GM23248 (cell line): Measurements from ENCODE around the gene AIRE. TPM values are rescaled to one million over a fixed set of nuclear protein-coding genes. Genes with fewer than 3 reads are reported as not detected.

Experiments
- DNase-seq: peaks from one replicate; pipeline ENCODE4 v3.0.0-alpha.2; 2015
- H2AFZ ChIP-seq: fragments of 200-600 bp; sonication (generic); 2 replicates; pipeline ENCODE4 v1.6.1; 2016; ENCODE audit warnings: antibody characterized with exemption
- H3F3A ChIP-seq: fragments of 200-600 bp; sonication (generic); 2 replicates; pipeline ENCODE4 v1.6.1; 2016; ENCODE audit warnings: mild to moderate bottlenecking, antibody characterized with exemption, mixed run types; ENCODE audit not compliant: insufficient read depth
- H3K27ac ChIP-seq: fragments of 200-600 bp; sonication (generic); 2 replicates; pipeline ENCODE4 v1.5.1; 2016; ENCODE audit warnings: mild to moderate bottlenecking
- H3K27me3 ChIP-seq: fragments of 200-600 bp; sonication (generic); replicated peaks from 2 replicates; pipeline ENCODE4 v1.6.1; 2016; ENCODE audit warnings: mild to moderate bottlenecking; ENCODE audit not compliant: insufficient read depth
- H3K36me3 ChIP-seq: fragments of 200-600 bp; sonication (generic); 2 replicates; pipeline ENCODE4 v1.6.1; 2016; ENCODE audit warnings: low read depth, mild to moderate bottlenecking
- H3K4me1 ChIP-seq: fragments of 200-600 bp; sonication (generic); 2 replicates; pipeline ENCODE4 v1.6.1; 2016; ENCODE audit warnings: mild to moderate bottlenecking; ENCODE audit not compliant: insufficient read depth
- H3K4me2 ChIP-seq: fragments of 200-600 bp; sonication (generic); one replicate; pipeline ENCODE4 v1.6.1; 2016; ENCODE audit warnings: mild to moderate bottlenecking; ENCODE audit not compliant: unreplicated experiment
- H3K4me3 ChIP-seq: fragments of 200-600 bp; sonication (generic); 2 replicates; pipeline ENCODE4 v1.5.1; 2016; ENCODE audit warnings: mild to moderate bottlenecking
- H3K79me2 ChIP-seq: fragments of 200-600 bp; sonication (generic); 2 replicates; pipeline ENCODE4 v1.6.1; 2016; ENCODE audit warnings: mild to moderate bottlenecking; ENCODE audit not compliant: insufficient read depth
- H3K9ac ChIP-seq: fragments of 200-600 bp; sonication (generic); 2 replicates; pipeline ENCODE4 v1.6.1; 2016; ENCODE audit warnings: mild to moderate bottlenecking
- H3K9me2 ChIP-seq: fragments of 200-600 bp; sonication (generic); 2 replicates; pipeline ENCODE4 v1.6.1; 2016; ENCODE audit warnings: mixed run types, mild to moderate bottlenecking, moderate library complexity; ENCODE audit not compliant: insufficient read depth
- H3K9me3 ChIP-seq: fragments of 200-600 bp; sonication (generic); one replicate; pipeline ENCODE4 v1.6.1; 2017; ENCODE audit warnings: low read depth
- H4K20me1 ChIP-seq: fragments of 200-600 bp; sonication (generic); 2 replicates; pipeline ENCODE4 v1.6.0; 2016; ENCODE audit not compliant: insufficient read depth
- EZH2 ChIP-seq: fragments of 200-600 bp; sonication (generic); IDR thresholded peaks from 2 replicates; pipeline ENCODE4 v1.6.1; 2018; ENCODE audit warnings: antibody characterized with exemption, mild to moderate bottlenecking; ENCODE audit not compliant: insufficient read depth, poor library complexity, severe bottlenecking
- EZH2phosphoT487 ChIP-seq: fragments of 200-600 bp; sonication (generic); IDR thresholded peaks from 2 replicates; pipeline ENCODE4 v1.6.1; 2018; ENCODE audit warnings: antibody characterized with exemption, moderate library complexity, mild to moderate bottlenecking, low read depth; ENCODE audit not compliant: insufficient read depth
- WGBS, 2 experiments: methylation state at CpG; one replicate each; pipeline ENCODE4 v1.1.6; 2015 to 2017; ENCODE audit warnings: low lambda C conversion rate in 2 of 2, low coverage in 1 of 2; ENCODE audit errors: missing lambda C conversion rate in 2 of 2; 5-methylcytosine and 5-hydroxymethylcytosine counted together
- in situ Hi-C: fragments of 300-500 bp; cut with MboI; formaldehyde crosslinking; loops from 2 replicates; pipeline ENCODE4 v1.15.0; 2020
- polyA plus RNA-seq: library from polyadenylated mRNA; unstranded; fragments of >200 nt; fragmentation: Nextera tagmentation; extraction: Ambion mirVana; gene quantifications from 2 replicates; pipeline ENCODE4 v1.2.1, GENCODE V29; 2016
- small RNA-seq: library from RNA; depleted of rRNA; stranded (forward); fragments of <200 nt; gene quantifications from one replicate; pipeline ENCODE3, GENCODE V24; 2014; ENCODE audit warnings: low read depth, low replicate concordance
- total RNA-seq: library from RNA; depleted of rRNA; stranded (reverse); fragments of >200 nt; shearing (Covaris generic); gene quantifications from 2 replicates; pipeline ENCODE4 v1.2.3, GENCODE V29; 2014; rRNA removed

The AIRE gene
- total and polyA plus RNA-seq, 2 experiments from 2014 or later = not detected

DNA sequence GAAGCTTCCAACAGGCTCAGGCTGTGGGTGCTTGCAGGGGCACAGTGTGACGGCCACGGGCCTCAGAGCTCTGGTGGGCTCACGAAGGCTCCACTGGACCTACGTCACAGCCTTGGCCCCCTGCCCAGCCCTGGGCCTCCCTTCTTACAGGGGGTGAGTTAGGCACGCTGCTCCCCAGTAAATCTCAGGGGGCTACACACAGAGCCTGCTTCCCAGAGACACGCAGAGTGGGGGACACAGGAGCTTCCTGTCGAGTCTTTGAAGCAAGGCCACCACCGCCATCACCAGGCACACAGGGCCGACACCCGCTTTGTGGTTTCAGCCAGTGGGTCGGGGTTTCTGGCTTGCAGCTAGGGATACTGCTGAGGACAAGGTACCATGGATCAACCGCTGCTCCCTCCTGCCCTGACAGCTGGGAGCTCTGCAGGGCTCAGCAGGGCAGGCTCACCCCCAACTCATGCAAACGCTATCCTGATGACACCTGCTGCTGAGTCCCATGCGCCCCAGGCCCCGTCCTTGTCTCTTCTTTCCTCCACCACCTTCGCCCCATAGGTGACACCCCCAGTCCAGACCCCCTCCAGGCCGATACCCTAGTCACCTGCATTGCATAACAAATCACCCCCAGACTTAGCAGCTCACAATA, 59.0 kb downstream of the AIRE start:
- Histone ChIP-seq H3K4me3 (no peak overlapping the region), H3K9me3 (no peaks in the 10 kb centered on the region), H3K27ac (no peak overlapping the region), H3F3A (peaks cover 4% of the 10 kb centered on the region; the same call in 1 of the 2 replicates), H3K9me2 (no peaks in the 10 kb centered on the region), H3K27me3 (peaks cover 12% of the 10 kb centered on the region), H2AFZ (no peak overlapping the region), H3K4me1 (peaks cover 5% of the 10 kb centered on the region), H3K9ac (no peak overlapping the region), H4K20me1 (no peaks in the 10 kb centered on the region), H3K36me3 (no peaks in the 10 kb centered on the region), H3K4me2 (no peak overlapping the region), H3K79me2 (no peaks in the 10 kb centered on the region)
- DNase-seq = no peak
- TF ChIP-seq EZH2 = no peak
- no peak for TF ChIP-seq EZH2phosphoT487
- 58 to 63% methylated on average over 16 to 17 of the region's 17 CpGs for WGBS, 2 experiments
- in situ Hi-C loops = no loop called here

DNA sequence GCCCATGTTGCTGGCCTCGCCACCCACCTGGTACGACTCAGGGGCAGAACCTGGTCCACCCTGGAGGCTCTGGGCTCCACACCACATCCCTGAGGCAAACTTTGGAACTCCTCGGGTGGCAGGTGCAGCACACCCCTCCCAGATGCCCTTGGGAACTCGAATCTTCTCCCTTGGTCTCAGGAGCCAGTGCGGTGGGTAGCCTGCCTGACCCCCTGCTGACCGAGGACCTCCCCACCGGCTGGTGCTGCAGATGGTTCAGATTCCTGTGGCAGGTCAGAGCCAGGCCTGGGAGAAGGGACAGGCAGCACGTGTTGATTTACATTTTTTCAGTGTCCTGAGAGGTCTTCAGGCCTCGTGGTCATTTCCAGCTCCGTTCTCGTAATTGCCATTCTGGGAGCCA, 59.8 kb downstream of the AIRE start:
- Histone ChIP-seq H3K4me2 (no peak overlapping the region), H3K36me3 (no peaks in the 10 kb centered on the region), H4K20me1 (no peaks in the 10 kb centered on the region), H3F3A (no peaks in the 10 kb centered on the region), H3K4me3 (no peak overlapping the region), H3K27me3 (peaks cover 17% of the 10 kb centered on the region), H2AFZ (no peak overlapping the region), H3K9ac (no peak overlapping the region), H3K9me3 (no peaks in the 10 kb centered on the region), H3K79me2 (no peaks in the 10 kb centered on the region), H3K27ac (no peak overlapping the region), H3K4me1 (no peaks in the 10 kb centered on the region), H3K9me2 (no peaks in the 10 kb centered on the region)
- in situ Hi-C loops = no loop called here
- WGBS, 2 experiments = 39 to 40% methylated on average over 11 of the region's 11 CpGs
- no peak for TF ChIP-seq EZH2
- TF ChIP-seq EZH2phosphoT487 = no peak
- DNase-seq = no peak

DNA sequence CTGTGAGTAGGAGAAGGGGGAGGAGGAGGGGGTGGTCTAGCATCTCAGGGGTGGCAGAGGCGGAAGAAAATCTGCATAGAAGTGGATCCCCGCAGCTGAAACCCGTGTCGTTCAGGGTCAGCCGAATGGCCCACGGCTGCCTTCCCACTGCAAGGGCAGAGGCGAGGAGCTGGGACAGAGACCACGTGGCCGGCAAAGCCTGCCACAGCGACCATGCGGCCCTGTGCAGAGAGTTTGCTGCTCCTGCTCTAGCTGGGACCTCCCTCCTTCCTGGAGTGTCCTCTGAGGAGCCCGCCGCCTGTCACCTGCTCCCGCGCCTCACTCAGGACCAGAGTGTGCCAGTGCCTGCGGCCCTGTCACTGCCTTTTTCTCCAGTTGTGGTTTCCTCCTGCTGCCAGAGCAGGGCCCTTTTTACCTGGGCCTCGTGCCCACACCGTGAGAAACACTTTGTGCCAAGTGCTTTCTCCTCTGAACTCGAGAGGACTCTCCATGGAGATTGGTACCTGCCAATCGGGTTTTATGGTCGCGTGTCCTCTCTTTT, 62.3 kb downstream of the AIRE start:
- Histone ChIP-seq H3K27me3 (peaks cover 34% of the 10 kb centered on the region), H3F3A (no peaks in the 10 kb centered on the region), H3K4me2 (no peak overlapping the region), H3K36me3 (no peaks in the 10 kb centered on the region), H3K4me1 (no peaks in the 10 kb centered on the region), H3K4me3 (no peak overlapping the region), H2AFZ (no peak overlapping the region), H3K9ac (no peak overlapping the region), H3K9me3 (no peaks in the 10 kb centered on the region), H3K9me2 (no peaks in the 10 kb centered on the region), H3K79me2 (no peaks in the 10 kb centered on the region), H4K20me1 (no peaks in the 10 kb centered on the region), H3K27ac (no peak overlapping the region)
- DNase-seq = no peak
- in situ Hi-C loops = no loop called here
- 37 to 44% methylated on average over 20 to 22 of the region's 22 CpGs for WGBS, 2 experiments
- no peak for TF ChIP-seq EZH2phosphoT487
- no peak for TF ChIP-seq EZH2

Small RNA genes lying within 50 kb of the gene (small RNA-seq; reads per million reads assigned to genes)
- gene AP001059.3 = not detected

Other genes starting within 250 kb of the AIRE start
- gene PWP2, start 178.5 kb upstream of the AIRE start, total RNA-seq = 16.1 and 16.3 TPM in 2 replicates
- gene PWP2, start 178.5 kb upstream of the AIRE start, polyA plus RNA-seq = 11.2 and 12.8 TPM in 2 replicates
- 39.6 and 45.7 TPM in 2 replicates for gene GATD3, start 152.2 kb upstream of the AIRE start, total RNA-seq
- 49.1 and 50.9 TPM in 2 replicates for gene GATD3, start 152.2 kb upstream of the AIRE start, polyA plus RNA-seq
- gene ICOSLG, start 44.9 kb upstream of the AIRE start, total RNA-seq = under 0.01 and 0.25 TPM in 2 replicates
- not detected in 2 replicates for gene ICOSLG, start 44.9 kb upstream of the AIRE start, polyA plus RNA-seq
- not detected in 2 replicates for gene DNMT3L, start 24.0 kb upstream of the AIRE start, total RNA-seq
- not detected in 2 replicates for gene DNMT3L, start 24.0 kb upstream of the AIRE start, polyA plus RNA-seq
- gene PFKL, start 14.2 kb downstream of the AIRE start, total RNA-seq = 239 and 270 TPM in 2 replicates
- gene PFKL, start 14.2 kb downstream of the AIRE start, polyA plus RNA-seq = 199 and 213 TPM in 2 replicates
- 17.0 and 20.5 TPM in 2 replicates for gene CFAP410, start 53.5 kb downstream of the AIRE start, total RNA-seq
- 19.8 and 20.8 TPM in 2 replicates for gene CFAP410, start 53.5 kb downstream of the AIRE start, polyA plus RNA-seq
- 0.13 and 0.22 TPM in 2 replicates for gene TRPM2, start 67.7 kb downstream of the AIRE start, total RNA-seq
- not detected in 2 replicates for gene TRPM2, start 67.7 kb downstream of the AIRE start, polyA plus RNA-seq
- 0.32 and 0.38 TPM in 2 replicates for gene LRRC3, start 169.6 kb downstream of the AIRE start, total RNA-seq
- 0.28 and 0.29 TPM in 2 replicates for gene LRRC3, start 169.6 kb downstream of the AIRE start, polyA plus RNA-seq